HepG2 (cell line): ENCODE results near the gene DCT. TPM values are rescaled to one million over a fixed set of nuclear protein-coding genes. Genes with fewer than 3 reads are reported as not detected.

Experiments used
- ATAC-seq: fragments of 200-7000 bp; cut with Tn5 transposase; 3 replicates; pipeline ENCODE4 v1.9.1; 2020; ENCODE audit warnings: mild to moderate bottlenecking, moderate library complexity
- BruUV-seq: library from RNA; stranded (reverse); fragments of 400-500 nt; replicated peaks from 2 replicates; lab custom pipeline; 2021; lab: Mats Ljungman, UMichigan
- CTCF ChIA-PET: fragments of 300-600 bp; formaldehyde crosslinking; extraction: SDS; loops from one replicate; lab custom pipeline; 2021; ENCODE audit warnings: low total read pairs, inconsistent platforms, low intra/inter-chr PET ratio; lab: Yijun Ruan, JAX
- POLR2A ChIA-PET: fragments of 350-600 bp; sonication (Branson Sonifier 250); formaldehyde crosslinking; loops from one replicate; lab custom pipeline; 2020; ENCODE audit warnings: antibody characterized with exemption, inconsistent platforms; lab: Yijun Ruan, JAX
- DNase-seq: peaks from one replicate; pipeline ENCODE4 v3.0.0-alpha.2; 2015; ENCODE audit warnings: low spot score
- FAIRE-seq: peaks from 3 replicates; lab custom pipeline; 2011; peaks lifted over from hg19 to GRCh38; lab: Jason Lieb, UNC
- H2AFZ ChIP-seq: one replicate; pipeline ENCODE4 v1.6.1; 2011; ENCODE audit warnings: low read length, inconsistent platforms
- H3K27ac ChIP-seq: fragments of 300-600 bp; 3 replicates; pipeline ENCODE4 v1.8.0; 2011; ENCODE audit warnings: mixed run types, mild to moderate bottlenecking, mixed read lengths, low read length, inconsistent platforms; ENCODE audit not compliant: insufficient read depth; ENCODE audit errors: extremely low read length
- H3K27me3 ChIP-seq, 2 experiments: fragments of 200-600 bp in 1 of 2; 2 replicates in 1 of 2; 3 replicates in 1 of 2; pipeline versions ENCODE4 v1.6.0 to v1.8.0; 2011; ENCODE audit warnings: low read length in 2 of 2, mild to moderate bottlenecking in 2 of 2, moderate library complexity in 2 of 2, inconsistent platforms in 1 of 2; ENCODE audit not compliant: insufficient read depth in 2 of 2, control insufficient read depth in 1 of 2
- H3K36me3 ChIP-seq, 2 experiments: fragments of 200-600 bp in 1 of 2; replicated peaks in 1 of 2; 2 replicates in 1 of 2; 3 replicates in 1 of 2; pipeline versions ENCODE4 v1.5.1 to v1.8.0; 2011; ENCODE audit warnings: low read length in 2 of 2, inconsistent platforms in 1 of 2; ENCODE audit not compliant: insufficient read depth in 2 of 2, control insufficient read depth in 1 of 2
- H3K4me1 ChIP-seq: 2 replicates; pipeline ENCODE4 v1.5.1; 2012; ENCODE audit warnings: low read length, inconsistent platforms; ENCODE audit not compliant: insufficient read depth
- H3K4me2 ChIP-seq: 2 replicates; pipeline ENCODE4 v1.6.0; 2011; ENCODE audit warnings: low read depth, low read length, inconsistent platforms
- H3K4me3 ChIP-seq, 3 experiments: fragments of 200-600 bp in 1 of 3; sonication (generic), shearing (Covaris generic) in 1 of 3; replicated peaks in 1 of 3; 2 replicates each; pipeline ENCODE4 v1.5.1; 2011 to 2016; ENCODE audit warnings: low read length in 3 of 3, inconsistent platforms in 2 of 3, low read depth in 2 of 3, mild to moderate bottlenecking in 2 of 3, control low read depth in 1 of 3, mixed read lengths in 1 of 3; ENCODE audit not compliant: insufficient read depth in 1 of 3
- H3K79me2 ChIP-seq: one replicate; pipeline ENCODE4 v1.6.1; 2011; ENCODE audit warnings: low read length, inconsistent platforms; ENCODE audit not compliant: insufficient read depth
- H3K9ac ChIP-seq: 2 replicates; pipeline ENCODE4 v1.6.0; 2011; ENCODE audit warnings: mild to moderate bottlenecking, low read depth, low read length, inconsistent platforms; ENCODE audit not compliant: insufficient read depth
- H3K9me3 ChIP-seq: 2 replicates; pipeline ENCODE4 v1.5.1; 2012; ENCODE audit warnings: mild to moderate bottlenecking, low read length
- H4K20me1 ChIP-seq: 2 replicates; pipeline ENCODE4 v1.6.0; 2011; ENCODE audit warnings: inconsistent platforms, mild to moderate bottlenecking, low read length, moderate library complexity; ENCODE audit not compliant: insufficient read depth
- AKAP8 ChIP-seq: sonication (generic); formaldehyde crosslinking; IDR thresholded peaks from 2 replicates; pipeline ENCODE4 v1.5.1; 2020; ENCODE audit warnings: mild to moderate bottlenecking, missing genetic modification reagents
- PHF21A ChIP-seq: sonication (generic); formaldehyde crosslinking; IDR thresholded peaks from 2 replicates; pipeline ENCODE4 v1.5.0; 2020; ENCODE audit warnings: mild to moderate bottlenecking, missing genetic modification reagents
- ZBTB42 ChIP-seq: sonication (generic); formaldehyde crosslinking; IDR thresholded peaks from 2 replicates; pipeline ENCODE4 v1.5.0; 2020; ENCODE audit warnings: mild to moderate bottlenecking, missing genetic modification reagents
- ZEB1 ChIP-seq: IDR thresholded peaks from 2 replicates; pipeline ENCODE4 v1.6.1; 2012; ENCODE audit warnings: mild to moderate bottlenecking, low read depth, inconsistent platforms; ENCODE audit not compliant: insufficient replicate concordance
- ZFP36L1 ChIP-seq: sonication (generic); formaldehyde crosslinking; IDR thresholded peaks from 2 replicates; pipeline ENCODE4 v1.8.0; 2022; ENCODE audit warnings: mild to moderate bottlenecking, missing genetic modification reagents, moderate library complexity
- ZNF17 ChIP-seq: sonication (generic); formaldehyde crosslinking; IDR thresholded peaks from 2 replicates; pipeline ENCODE4 v1.5.0; 2020; ENCODE audit warnings: mild to moderate bottlenecking, missing genetic modification reagents
- ZNF678 ChIP-seq: sonication (generic); formaldehyde crosslinking; IDR thresholded peaks from 2 replicates; pipeline ENCODE4 v1.4.0; 2020; ENCODE audit warnings: mild to moderate bottlenecking, missing genetic modification reagents
- ZNF7 ChIP-seq: IDR thresholded peaks from 2 replicates; pipeline ENCODE4 v1.6.1; 2016; ENCODE audit warnings: missing biosample characterization, missing genetic modification reagents
- WGBS: methylation state at CpG from one replicate; pipeline ENCODE4 v1.1.6; 2017; ENCODE audit warnings: low lambda C conversion rate; 5-methylcytosine and 5-hydroxymethylcytosine counted together
- in situ Hi-C: cut with HindIII; loops from 2 replicates; pipeline ENCODE4 v1.10.0; 2017; ENCODE audit warnings: low pct_unique_long_range_greater_than_20kb; ENCODE audit not compliant: extremely low pct_ligation_motif_present
- intact Hi-C: fragments of 100-400 bp; cut with micrococcal nuclease; formaldehyde crosslinking; loops from one replicate; pipeline ENCODE4 v1.10.0; 2022; ENCODE audit not compliant: unreplicated experiment
- polyA plus RNA-seq, 8 experiments: library from polyadenylated mRNA; depleted of rRNA in 3 of 8; stranded (reverse) in 7 of 8; unstranded in 1 of 8; fragments of >200 nt; fragmentation: Illumina TruSeq in 4 of 8; extraction: Trizol in 4 of 8; gene quantifications; 2 replicates each; pipeline versions ENCODE4 v1.2.1 to v1.2.3, GENCODE V29; 2011 to 2016; ENCODE audit warnings: low read depth in 4 of 8, missing spikeins in 1 of 8, mixed read lengths in 1 of 8; ENCODE audit not compliant: insufficient read depth in 1 of 8
- total RNA-seq, 5 experiments: library from RNA; depleted of rRNA; stranded (reverse); fragments of >200 nt; fragmentation: Illumina TruSeq; extraction: Trizol; gene quantifications; 2 replicates each; pipeline ENCODE4 v1.2.3, GENCODE V29; 2016; ENCODE audit warnings: low read depth in 1 of 5
- TF ChIP-seq, protein P1 (sequence below): sonication (generic); formaldehyde crosslinking; IDR thresholded peaks from 2 replicates; pipeline ENCODE4 v1.5.1; 2020; ENCODE audit warnings: missing genetic modification reagents, mild to moderate bottlenecking, borderline replicate concordance
- TF ChIP-seq, protein P2 (sequence below): sonication (generic); formaldehyde crosslinking; IDR thresholded peaks from 2 replicates; pipeline ENCODE4 v1.5.1; 2020; ENCODE audit warnings: mild to moderate bottlenecking, missing genetic modification reagents, borderline replicate concordance

Gene DCT
- total and polyA plus RNA-seq, 2 of the 13 experiments (the other 11 are each of a cell fraction or from before 2014, with no cell fraction given): not detected

GRCh38 chr13:94427313-94427953 lies 52.0 kb downstream of the DCT start:
- ChIA-PET POLR2A (no interaction called here), CTCF (no interaction called here)
- Histone ChIP-seq H4K20me1 (no peaks in the 10 kb centered on the region), H3K79me2 (no peaks in the 10 kb centered on the region), H3K4me2 (no peak overlapping the region), H3K9me3 (no peaks in the 10 kb centered on the region), H2AFZ (no peak overlapping the region), H3K36me3 (no peaks in the 10 kb centered on the region), H3K27ac (no peak overlapping the region), H3K4me1 (no peaks in the 10 kb centered on the region), H3K4me3 (no peak overlapping the region), H3K9ac (no peak overlapping the region), H3K27me3 (peaks cover 0 to 3% of the 10 kb centered on the region in 2 experiments; a peak in 3 of 5 replicates)
- 46% methylated on average over 5 of the region's 5 CpGs for WGBS
- in situ Hi-C loops (no loop called here), intact Hi-C loops (no loop called here)
- FAIRE-seq (no peak), DNase-seq (no peak), ATAC-seq (no peak)
- no TSS peak for BruUV-seq
- TF ChIP-seq ZBTB42 (CRISPR knock-in tag) (no peak), ZNF678 (CRISPR knock-in tag) (no peak), AKAP8 (no peak), ZNF17 (CRISPR knock-in tag) (no peak), ZFP36L1 (CRISPR knock-in tag) (no peak), PHF21A (CRISPR knock-in tag) (no peak), ZNF7 (CRISPR knock-in tag) (no peak), ZEB1 (no peak)
- TF ChIP-seq, protein P1, sequence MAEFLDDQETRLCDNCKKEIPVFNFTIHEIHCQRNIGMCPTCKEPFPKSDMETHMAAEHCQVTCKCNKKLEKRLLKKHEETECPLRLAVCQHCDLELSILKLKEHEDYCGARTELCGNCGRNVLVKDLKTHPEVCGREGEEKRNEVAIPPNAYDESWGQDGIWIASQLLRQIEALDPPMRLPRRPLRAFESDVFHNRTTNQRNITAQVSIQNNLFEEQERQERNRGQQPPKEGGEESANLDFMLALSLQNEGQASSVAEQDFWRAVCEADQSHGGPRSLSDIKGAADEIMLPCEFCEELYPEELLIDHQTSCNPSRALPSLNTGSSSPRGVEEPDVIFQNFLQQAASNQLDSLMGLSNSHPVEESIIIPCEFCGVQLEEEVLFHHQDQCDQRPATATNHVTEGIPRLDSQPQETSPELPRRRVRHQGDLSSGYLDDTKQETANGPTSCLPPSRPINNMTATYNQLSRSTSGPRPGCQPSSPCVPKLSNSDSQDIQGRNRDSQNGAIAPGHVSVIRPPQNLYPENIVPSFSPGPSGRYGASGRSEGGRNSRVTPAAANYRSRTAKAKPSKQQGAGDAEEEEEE: no peak
- TF ChIP-seq, protein P2, sequence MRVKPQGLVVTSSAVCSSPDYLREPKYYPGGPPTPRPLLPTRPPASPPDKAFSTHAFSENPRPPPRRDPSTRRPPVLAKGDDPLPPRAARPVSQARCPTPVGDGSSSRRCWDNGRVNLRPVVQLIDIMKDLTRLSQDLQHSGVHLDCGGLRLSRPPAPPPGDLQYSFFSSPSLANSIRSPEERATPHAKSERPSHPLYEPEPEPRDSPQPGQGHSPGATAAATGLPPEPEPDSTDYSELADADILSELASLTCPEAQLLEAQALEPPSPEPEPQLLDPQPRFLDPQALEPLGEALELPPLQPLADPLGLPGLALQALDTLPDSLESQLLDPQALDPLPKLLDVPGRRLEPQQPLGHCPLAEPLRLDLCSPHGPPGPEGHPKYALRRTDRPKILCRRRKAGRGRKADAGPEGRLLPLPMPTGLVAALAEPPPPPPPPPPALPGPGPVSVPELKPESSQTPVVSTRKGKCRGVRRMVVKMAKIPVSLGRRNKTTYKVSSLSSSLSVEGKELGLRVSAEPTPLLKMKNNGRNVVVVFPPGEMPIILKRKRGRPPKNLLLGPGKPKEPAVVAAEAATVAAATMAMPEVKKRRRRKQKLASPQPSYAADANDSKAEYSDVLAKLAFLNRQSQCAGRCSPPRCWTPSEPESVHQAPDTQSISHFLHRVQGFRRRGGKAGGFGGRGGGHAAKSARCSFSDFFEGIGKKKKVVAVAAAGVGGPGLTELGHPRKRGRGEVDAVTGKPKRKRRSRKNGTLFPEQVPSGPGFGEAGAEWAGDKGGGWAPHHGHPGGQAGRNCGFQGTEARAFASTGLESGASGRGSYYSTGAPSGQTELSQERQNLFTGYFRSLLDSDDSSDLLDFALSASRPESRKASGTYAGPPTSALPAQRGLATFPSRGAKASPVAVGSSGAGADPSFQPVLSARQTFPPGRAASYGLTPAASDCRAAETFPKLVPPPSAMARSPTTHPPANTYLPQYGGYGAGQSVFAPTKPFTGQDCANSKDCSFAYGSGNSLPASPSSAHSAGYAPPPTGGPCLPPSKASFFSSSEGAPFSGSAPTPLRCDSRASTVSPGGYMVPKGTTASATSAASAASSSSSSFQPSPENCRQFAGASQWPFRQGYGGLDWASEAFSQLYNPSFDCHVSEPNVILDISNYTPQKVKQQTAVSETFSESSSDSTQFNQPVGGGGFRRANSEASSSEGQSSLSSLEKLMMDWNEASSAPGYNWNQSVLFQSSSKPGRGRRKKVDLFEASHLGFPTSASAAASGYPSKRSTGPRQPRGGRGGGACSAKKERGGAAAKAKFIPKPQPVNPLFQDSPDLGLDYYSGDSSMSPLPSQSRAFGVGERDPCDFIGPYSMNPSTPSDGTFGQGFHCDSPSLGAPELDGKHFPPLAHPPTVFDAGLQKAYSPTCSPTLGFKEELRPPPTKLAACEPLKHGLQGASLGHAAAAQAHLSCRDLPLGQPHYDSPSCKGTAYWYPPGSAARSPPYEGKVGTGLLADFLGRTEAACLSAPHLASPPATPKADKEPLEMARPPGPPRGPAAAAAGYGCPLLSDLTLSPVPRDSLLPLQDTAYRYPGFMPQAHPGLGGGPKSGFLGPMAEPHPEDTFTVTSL (CRISPR knock-in tag): no peak
